Endothelial cell of hepatic sinusoid (primary cell): Measurements from ENCODE around the gene NCAPG.

Experiments used
- in situ Hi-C: cut with HindIII; loops from 2 replicates; pipeline ENCODE4 v1.10.0; 2017; ENCODE audit warnings: low sequenced_read_pairs

Gene NCAPG

GRCh38 chr4:17875402-17876070 lies 64.8 kb downstream of the NCAPG start:
- in situ Hi-C loops: no loop called here

GRCh38 chr4:17876943-17877342 lies 66.2 kb downstream of the NCAPG start:
- in situ Hi-C loops: no loop called here

GRCh38 chr4:17877661-17878060 lies 66.9 kb downstream of the NCAPG start:
- in situ Hi-C loops: no loop called here

- in situ Hi-C loops: no loop called here
These were observed 73.3 kb downstream of the NCAPG start for GRCh38 chr4:17884063-17884462.

GRCh38 chr4:17884511-17884910 lies 73.7 kb downstream of the NCAPG start:
- in situ Hi-C loops: no loop called here

GRCh38 chr4:17889692-17890091 lies 78.9 kb downstream of the NCAPG start:
- in situ Hi-C loops: no loop called here

- in situ Hi-C loops: no loop called here
These were observed 83.6 kb downstream of the NCAPG start for GRCh38 chr4:17894421-17894820.
